ENCODE results near the gene ISG15. TPM values are rescaled to one million over a fixed set of nuclear protein-coding genes. Genes with fewer than 3 reads are reported as not detected.
A peak's percentile ranks its signal among the peaks of the same experiment; 100 is the strongest.
"Not testable (repeated sequence)": the region's sequence is repeated elsewhere in the genome, so short reads cannot be mapped to it uniquely, and the experiment has no call there.

Gene ISG15
- total RNA-seq, 1 donor from 2014 or later, result 15.7 TPM

DNA sequence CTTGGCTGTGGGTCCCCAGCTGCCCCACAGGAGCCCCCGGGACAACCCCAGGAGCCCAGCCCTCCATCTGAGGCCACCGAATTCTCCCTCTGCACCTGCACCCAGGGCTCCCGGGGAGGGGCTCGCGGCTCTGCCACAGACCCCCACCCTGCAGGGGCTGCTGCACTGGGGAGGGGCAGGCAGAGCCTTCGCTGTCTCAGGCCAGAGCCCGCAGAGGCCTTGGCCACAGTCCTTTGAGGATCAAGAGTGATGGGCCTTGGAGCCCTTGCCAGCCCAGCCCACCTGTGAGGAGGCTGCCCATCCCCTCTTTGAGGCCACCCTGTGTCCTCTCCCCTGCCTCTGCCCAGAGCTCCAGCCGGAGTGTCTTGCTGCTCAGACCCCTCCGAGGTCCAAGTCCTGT, 37.9 kb upstream of the ISG15 start:
- no peak for DNase-seq (ENCODE audit: low read depth)

DNA sequence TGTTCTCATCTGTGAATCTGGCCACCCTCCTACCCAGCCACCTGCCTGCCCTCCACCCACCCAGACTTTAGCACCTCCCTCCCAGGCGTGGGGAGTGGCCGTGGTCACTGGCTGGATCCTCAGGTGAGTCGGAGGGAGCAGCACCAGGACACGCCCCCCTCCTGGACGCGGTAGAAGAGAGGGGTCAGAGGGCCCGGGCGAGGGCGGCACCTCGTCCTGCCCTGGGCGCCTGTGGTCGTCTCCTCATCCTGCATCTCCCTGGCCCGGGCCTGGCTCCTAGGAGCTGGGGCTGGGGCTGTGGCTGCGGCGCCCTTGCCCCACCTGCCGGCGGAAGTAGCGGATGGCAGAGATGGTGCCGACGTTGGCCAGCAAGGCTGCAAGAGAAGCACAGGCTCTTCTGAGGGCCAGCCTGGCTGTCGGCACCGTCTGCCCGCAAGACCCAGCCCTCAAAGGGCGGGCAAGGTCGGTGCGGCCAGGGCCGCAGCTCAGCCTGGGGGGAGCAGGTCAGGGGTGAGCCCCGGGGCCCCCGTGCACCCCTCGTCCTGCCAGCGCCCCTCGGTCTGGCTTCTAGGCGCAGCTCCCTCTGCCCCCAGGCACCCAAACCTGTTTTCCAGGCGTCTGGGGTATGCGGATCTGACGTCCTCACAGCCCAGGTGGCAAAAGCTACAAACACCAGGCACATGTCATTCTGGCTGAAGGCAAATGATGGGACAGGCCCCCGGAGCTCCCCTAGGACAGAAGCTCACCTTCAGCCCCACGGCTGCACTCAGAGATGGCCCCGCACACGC, 37.2 kb upstream of the ISG15 start:
- peak; percentile 38 for DNase-seq (ENCODE audit: low read depth)

DNA sequence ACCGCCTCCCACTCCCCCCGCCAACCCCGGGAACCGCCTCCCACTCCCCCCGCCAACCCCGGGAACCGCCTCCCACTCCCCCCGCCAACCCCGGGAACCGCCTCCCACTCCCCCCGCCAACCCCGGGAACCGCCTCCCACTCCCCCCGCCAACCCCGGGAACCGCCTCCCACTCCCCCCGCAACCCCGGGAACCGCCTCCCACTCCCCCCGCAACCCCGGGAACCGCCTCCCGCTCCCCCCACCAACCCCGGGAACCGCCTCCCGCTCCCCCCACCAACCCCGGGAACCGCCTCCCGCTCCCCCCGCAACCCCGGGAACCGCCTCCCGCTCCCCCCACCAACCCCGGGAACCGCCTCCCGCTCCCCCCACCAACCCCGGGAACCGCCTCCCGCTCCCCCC, 36.5 kb upstream of the ISG15 start:
- not testable (repeated sequence) for DNase-seq (ENCODE audit: low read depth)

DNA sequence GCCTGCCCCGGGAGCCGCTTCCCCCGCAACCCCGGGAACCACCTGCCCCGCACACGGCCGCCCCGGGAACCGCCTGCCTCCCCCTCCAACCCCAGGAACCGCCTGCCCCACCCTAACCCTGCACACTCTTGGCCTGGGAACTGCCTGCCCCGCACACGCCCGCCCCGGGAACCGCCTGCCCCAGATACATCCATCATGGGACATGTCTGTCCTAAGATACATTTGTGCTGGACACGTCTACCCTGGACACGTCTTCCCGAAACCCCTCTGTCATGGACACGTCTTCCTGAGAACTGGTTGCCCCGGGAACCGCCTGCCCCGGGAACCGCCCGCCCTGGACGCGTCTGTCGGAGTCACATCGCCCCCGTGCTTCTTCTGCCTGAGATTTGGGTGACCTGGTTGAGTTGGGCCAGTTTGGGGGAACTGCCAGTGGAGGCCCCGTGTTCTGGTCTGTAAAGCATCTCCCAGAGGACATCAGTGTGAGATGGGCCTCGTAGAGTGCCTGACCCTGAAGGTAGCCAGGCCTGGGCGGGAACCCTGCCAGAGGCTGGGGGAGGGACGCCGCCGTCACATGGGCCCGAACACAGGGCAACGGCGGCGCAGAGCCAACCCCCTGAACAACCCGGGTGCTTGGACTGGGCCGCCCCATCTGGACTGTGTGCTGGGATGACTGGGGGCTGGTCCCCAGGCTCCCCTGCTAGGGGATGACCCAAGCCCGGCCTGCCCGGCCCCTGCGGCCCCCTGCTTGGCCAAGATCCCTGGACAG, 35.0 kb upstream of the ISG15 start:
- no peak for DNase-seq (ENCODE audit: low read depth)

DNA sequence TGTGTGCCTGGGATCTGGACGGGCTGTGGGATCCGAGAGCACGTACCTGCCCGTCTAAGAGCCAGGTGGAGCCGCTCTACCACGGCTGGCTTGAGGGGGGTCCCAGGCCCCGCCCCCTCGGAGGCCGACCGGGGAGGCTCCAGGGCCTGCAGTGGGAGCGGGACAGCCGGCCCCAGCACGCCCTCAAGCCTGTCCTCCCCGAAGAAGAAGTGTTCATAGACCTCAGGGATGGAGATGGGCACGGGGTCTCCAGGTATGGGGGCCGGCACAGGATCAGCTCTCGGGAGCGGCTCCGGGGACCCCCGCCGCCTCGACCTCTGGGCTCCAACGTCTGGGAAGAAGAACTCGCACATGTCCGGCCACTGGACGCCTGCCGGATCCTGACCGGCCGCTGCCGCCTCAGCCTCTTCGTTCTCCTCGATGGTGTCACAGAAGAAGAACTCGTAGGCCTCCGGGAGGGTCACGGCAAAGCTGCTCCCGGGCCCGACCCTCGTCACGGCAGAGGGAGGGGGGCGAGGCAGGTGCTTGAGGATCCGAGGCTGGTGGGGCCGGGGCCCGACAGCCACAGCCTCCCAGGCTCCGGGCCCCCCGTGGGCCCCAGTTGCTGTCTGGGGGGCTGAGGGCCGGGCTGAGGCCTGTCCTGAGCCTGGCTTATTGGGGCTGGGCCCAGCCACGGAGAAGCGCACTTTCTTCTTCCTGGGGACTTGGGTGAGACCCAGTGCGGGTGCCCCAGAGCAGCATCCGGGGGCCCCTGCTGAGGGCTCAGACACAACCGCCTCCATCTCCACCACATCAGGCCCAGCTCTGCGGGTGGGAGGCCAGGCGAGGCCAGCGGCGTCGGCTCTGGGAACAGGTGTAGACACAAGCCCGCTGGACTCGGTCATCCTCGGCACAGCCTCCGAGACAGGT, 34.2 kb upstream of the ISG15 start:
- no peak for DNase-seq (ENCODE audit: low read depth)

DNA sequence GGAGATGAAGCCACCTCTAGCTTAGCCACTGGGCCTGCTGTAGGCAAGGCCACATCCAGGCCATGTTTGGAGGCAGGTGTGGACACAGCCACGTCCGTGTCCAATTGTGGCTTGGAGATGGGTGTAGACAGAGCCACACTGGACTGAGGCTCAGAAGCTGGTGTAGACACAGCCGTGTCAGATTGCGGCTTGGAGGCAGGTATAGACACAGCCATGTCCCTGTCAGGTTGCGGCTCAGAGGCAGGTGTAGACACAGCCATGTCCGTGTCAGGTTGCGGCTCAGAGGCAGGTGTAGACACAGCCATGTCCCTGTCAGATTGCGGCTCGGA, 33.6 kb upstream of the ISG15 start:
- no peak for DNase-seq (ENCODE audit: low read depth)

DNA sequence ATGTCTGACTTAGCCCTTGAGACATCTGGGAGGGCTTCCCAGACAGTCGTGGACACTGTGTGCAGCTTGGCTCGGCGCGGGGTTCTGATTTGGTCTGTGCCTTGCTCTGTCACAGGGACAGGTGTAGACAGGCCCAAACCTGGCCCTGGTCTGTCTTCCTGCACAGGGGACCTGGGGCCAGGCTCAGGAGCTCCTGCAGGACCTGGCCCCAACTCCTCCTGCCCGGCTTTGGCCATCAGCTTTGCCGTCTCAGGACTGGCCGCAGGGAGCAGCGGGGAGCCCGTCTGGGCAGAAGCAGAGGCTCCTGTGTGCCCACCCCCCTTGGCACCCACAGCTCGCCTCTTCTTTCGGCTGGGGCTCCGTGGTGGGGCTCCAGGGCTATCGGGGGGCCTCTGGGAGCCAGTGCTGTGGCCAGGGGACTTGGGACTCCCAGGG, 33.1 kb upstream of the ISG15 start:
- no peak for DNase-seq (ENCODE audit: low read depth)

DNA sequence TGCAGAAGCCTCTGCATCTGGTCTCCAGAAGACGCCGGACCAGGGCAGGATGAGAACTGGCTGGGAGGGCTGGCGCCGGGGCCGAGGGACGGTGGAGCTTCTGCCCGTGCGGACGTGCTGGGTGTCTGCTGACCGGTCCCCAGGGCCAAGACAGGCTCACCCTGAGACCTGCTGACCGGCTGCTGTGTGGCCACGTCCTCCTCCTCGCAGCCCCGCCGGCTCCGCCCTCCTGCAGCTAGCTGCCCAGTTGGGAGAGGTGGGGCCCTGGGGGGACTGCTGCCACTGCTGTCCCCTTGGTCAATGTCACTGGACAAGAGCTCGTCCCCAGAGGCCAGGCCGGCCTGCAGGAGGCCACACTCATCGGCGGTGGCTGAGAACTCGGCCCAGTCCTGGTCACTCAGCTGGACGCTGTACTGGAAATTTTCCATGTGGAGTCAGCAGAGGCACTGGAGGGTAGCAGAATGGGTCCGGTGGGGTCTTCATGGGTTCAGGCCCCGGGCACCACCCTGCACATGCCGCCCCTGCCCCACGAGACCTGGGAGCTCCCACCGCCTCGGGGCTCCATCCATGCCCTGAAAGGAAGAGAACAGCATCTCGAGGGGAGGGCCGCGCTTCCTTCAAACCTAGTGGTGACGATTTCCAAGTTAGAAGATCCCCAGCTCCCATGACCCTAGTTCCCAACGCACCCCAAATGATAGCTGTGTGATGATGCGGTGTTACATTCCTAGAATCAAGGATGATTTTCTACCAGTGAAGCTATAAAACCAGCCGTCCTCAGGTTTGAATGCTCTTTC, 32.5 kb upstream of the ISG15 start:
- no peak for DNase-seq (ENCODE audit: low read depth)

DNA sequence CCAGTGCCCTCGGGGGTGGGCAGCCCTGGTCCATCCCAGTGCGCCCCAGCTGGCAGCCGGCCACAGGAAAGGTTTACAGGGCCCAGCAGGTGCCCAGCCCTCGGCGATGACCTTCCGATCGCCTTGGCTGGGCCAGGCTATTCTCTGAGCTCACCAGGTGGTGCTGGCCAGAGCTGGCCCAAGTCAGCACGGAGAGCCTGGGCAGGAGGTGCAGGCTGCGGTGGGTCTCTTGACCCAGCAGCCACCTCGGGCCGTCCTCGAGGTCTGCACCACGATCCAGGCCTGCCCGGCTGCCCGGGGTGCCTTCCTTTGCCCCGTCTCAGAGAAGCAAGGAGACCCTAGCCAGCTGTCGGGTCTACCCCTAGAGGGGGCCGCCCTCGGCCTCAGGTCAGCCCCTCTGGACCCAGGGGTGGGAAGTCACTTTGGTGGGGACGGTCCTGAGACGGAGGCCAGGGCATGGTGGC, 31.8 kb upstream of the ISG15 start:
- no peak for DNase-seq (ENCODE audit: low read depth)

DNA sequence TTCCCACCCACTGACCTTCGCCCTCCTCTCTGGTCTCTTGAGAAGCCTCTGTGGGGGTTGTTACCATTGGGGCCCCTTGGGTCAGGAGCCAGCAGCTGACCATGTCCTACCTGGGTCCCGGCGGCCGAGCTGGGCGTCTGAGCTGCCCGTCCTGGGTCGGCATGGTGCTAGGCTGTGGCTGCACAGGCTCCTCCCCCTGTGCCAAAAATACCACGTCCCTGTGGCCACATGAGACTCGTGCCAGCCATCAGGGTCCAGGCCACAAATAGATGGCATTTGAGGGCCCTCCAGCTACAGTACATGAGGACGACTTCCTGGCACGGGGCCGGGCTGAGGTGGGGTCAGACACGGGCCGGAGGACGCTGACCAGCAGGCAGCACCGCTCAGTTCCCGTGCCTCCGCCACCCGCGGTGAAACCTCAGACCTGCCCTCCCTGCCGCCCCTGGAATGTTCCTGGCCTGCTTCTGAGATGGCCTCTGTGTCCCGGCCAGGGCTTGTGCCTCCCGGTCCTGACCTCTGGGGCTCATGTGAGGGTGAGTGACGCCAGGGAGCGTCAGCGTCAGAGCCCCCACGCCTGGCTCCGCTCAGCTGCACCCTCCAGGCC, 31.2 kb upstream of the ISG15 start, which contains the start of gene PERM1:
PERM1 (minus strand) TSS at position 139 of the 604 bp plus-strand sequence. CDS start 1,064 bp downstream, outside the sequence.
- no peak for DNase-seq (ENCODE audit: low read depth)

DNA sequence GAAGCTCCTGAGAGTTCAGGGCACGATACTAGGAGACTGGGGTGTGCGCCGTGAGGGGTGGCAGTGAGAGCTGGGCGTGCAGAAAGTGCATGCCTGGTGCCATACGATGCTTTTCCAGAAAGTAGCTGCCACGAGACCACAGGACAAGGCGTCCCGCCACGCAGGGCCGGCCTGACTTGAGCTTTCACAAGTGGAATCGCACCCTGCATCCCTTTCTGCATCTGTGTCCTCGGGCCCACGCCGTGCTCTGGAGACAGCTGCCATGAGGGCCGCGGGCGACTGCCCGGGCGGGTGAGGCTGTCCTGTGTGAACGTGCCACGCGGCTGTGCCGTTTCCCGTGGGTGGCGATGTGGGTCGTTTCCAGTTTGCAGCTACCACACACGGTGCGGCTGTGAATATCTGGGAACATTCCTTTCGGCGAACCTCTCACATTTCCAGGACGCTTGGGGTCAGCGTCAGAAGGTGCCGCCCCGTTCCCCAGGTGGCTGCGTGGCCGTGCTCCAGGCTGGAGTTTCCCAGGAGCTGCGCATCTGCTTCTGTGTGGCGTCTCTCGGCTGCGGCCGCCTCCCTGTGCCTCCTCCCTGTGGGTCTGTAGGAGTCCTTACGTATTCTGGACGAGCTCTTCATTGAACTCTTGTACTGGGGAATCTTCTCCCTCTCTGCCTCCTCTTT, 30.4 kb upstream of the ISG15 start:
- DNase-seq (ENCODE audit: low read depth), result no peak

DNA sequence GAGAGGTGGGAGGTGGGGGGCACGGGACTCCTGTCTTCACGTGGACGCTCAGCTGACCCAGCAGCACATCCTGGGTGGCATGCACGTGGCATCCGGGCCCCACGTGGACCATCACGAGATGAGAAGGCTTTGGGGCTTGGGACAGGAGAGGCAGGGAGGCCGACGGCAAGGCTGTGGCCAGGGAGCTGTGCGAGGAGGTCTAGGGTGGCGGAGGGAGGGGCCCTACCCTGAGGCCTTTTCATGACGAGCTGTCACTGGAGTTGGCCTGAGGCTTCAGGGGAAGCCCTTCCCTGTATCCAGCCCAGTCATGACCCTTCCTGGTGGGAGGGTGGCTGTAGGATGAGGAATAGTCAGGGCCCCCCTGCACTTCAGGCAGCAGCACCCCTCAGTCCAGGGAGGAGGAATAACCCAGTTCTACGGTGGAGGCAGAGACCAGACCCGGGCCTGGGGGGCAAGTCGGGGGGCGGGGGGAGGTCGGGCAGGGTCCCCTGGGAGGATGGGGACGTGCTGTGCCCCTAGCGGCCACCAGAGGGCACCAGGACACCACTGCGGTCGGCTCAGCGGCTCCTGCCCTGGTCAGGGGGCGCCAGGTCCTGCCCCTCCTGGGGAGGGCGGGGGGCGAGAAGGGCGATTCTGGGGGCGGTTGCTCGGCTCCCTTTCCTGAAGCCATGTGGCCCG, 29.4 kb upstream of the ISG15 start:
- DNase-seq (ENCODE audit: low read depth), result no peak

DNA sequence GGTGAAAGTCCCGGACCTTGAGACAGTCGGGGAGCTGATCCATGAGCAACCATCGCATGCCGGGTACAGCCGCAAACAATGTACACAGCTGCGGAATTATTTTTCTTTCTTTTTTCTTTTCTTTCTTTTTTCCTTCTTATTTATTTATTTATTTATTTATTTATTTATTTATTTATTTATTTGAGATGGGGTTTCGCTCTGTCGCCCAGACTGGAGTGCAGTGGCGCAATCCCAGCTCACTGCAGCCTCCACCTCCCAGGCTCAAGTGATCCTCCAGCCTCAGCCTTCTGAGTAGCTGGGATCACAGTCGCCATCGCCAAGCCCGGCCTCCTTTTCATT, 28.9 kb upstream of the ISG15 start:
- no peak for DNase-seq (ENCODE audit: low read depth)

DNA sequence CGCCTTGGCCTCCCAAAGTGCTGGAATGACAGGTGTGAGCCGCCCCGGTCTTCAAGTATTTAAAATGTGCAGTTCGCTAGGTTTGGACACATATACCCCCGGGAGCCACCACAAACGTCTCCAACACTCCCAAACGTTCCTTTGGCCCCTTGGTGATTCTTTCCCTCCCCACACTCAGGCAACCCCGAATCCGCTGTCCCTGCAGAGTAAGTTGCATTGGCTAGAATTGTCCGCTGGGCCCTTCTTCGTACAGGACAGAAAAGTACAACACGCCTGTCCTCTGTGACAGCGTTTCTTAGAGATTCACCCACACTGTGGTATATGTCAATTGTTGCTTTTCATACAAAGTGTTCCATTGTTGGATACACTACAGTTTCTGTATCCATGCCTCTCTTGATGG, 28.2 kb upstream of the ISG15 start:
- DNase-seq (ENCODE audit: low read depth), result no peak

DNA sequence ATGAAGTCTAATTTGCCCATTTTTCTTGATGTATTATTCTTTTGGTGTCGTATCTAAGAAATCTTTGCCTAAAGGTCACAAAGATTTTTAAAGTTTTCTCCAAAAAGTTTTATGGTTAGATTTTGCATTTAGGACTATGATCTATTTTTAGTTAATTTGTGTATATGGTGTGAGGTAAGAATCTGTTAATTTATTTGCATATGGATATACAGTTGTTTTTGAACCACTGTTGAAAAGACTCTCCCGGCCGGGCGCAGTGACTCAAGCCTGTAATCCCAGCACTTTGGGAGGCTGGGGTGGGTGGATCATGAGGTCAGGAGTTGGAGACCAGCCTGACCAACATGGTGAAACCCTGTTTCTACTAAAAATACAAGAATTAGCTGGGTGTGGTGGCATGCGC, 25.2 kb upstream of the ISG15 start:
- DNase-seq (ENCODE audit: low read depth), result not testable (repeated sequence)

DNA sequence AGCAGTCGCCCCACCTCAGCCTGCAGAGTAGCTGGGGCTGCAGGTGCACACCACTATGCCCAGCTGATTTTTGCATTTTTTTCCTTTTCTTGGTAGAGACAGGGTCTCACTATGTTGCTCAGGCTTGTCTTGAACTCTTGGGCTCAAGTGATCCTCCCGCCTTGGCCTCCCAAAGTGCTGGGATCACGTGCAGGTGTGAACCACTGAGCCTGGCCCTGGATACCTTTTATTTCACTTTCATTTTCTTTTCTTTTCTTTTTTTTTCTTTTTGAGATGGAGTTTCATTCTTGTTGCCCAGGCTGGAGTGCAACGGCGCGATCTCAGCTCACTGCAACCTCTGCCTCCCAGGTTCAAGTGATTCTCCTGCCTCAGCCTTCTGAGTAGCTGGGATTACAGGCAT, 22.0 kb upstream of the ISG15 start:
- DNase-seq (ENCODE audit: low read depth), result not testable (repeated sequence)

DNA sequence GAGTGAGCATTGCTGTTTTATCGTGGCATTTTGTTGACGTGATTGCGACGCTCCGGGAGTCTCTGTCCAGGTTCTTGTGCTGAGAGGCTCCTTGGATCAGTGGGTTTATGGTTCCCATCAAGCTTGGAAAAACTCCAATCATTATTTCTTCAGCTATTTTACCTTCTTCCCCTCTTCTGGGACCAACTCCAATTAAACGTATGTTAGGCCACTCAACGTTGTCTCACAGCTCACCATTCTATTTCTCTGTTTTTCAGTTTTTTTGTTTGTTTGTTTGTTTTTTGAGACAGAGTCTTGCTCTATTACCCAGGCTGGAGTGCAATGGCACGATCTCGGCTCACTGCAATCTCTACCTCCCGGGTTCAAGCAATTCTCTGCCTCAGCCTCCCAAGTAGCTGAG, 21.4 kb upstream of the ISG15 start:
- DNase-seq (ENCODE audit: low read depth), result no peak

DNA sequence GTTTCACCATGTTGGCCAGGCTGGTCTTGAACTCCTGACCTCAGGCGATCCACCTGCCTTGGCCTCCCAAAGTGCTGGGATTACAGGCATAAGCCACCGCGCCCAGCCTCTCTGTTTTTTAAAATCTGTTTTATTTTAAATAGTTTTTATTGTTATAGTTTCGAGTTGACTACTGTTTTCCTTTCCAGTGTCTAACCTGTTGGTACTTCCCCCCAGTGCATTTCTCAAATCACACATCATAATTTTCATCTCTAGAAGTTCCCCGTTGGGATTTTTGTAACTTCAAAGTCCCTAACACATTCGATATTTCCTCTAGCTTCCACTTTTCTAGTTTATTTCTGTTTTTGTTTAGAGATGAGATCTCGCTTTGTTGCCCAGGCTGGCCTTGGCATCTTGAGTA, 20.9 kb upstream of the ISG15 start:
- no peak for DNase-seq (ENCODE audit: low read depth)

DNA sequence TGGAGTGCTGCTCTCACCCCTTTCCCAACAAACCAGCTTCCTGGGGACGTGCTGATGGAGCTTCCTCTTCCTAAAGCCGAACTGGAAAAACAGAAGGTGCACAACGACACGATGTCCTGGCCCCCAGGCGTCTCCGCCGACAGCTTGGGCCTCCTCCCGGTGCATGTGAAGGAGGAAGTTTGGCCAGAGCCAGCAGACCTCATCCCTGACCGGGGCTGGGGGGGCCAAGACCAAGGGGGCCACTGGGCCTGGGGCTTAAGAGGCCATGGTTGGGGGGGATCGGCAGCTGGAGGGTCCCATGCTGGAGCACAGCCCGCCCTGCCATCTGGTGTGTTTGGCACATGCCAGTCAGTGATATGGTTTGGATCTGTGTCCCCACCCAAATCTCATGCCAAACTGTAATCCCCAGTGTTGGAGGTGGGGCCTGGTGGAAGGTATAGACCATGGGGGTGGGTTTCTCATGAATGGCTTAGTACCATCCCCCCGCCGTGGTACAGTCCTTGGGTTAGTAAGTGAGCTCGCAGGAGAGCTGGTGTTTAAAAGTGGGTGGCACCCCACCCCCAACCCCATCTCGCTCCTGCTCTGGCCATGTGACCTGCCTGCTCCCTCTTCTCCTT, 19.8 kb upstream of the ISG15 start:
- no peak for DNase-seq (ENCODE audit: low read depth)

Measured in renal cortical epithelial cell (primary cell).